Suprapubic skin (tissue), 4 donors: Measurements from ENCODE around the gene PTK6. TPM values are rescaled to one million over a fixed set of nuclear protein-coding genes. Genes with fewer than 3 reads are reported as not detected.
"Not testable (repeated sequence)": the region's sequence is repeated elsewhere in the genome, so short reads cannot be mapped to it uniquely, and the experiment has no call there.

ENCODE experiments used
- DNase-seq, 2 donors: peaks; one replicate each; pipeline ENCODE4 v3.0.0-alpha.2; 2019; ENCODE audit warnings: low spot score in 2 of 2
- H3K27ac ChIP-seq: fragments of 200-600 bp; sonication (generic); one replicate; pipeline ENCODE4 v1.5.1; 2019
- H3K27me3 ChIP-seq: fragments of 200-600 bp; sonication (generic); one replicate; pipeline ENCODE4 v1.5.1; 2019
- H3K36me3 ChIP-seq: fragments of 200-600 bp; sonication (generic); one replicate; pipeline ENCODE4 v1.5.1; 2019
- H3K4me1 ChIP-seq: fragments of 200-600 bp; sonication (generic); one replicate; pipeline ENCODE4 v1.5.1; 2019
- H3K4me3 ChIP-seq: fragments of 200-600 bp; sonication (generic); one replicate; pipeline ENCODE4 v1.5.1; 2019; ENCODE audit warnings: mild to moderate bottlenecking
- H3K9me3 ChIP-seq: fragments of 200-600 bp; sonication (generic); one replicate; pipeline ENCODE4 v1.5.1; 2019
- EP300 ChIP-seq: sonication (generic); formaldehyde crosslinking; IDR thresholded peaks from one replicate; pipeline ENCODE4 v1.6.1; 2017; ENCODE audit warnings: antibody characterized with exemption
- POLR2A ChIP-seq, 2 donors: fragments of 450-650 bp; IDR thresholded peaks; one replicate each; pipeline ENCODE4 v1.6.1; 2017; ENCODE audit warnings: antibody characterized with exemption in 2 of 2, mild to moderate bottlenecking in 2 of 2, moderate library complexity in 2 of 2
- POLR2AphosphoS5 ChIP-seq, 3 donors: sonication (generic); formaldehyde crosslinking; IDR thresholded peaks; one replicate each; pipeline ENCODE4 v1.6.1; 2017; ENCODE audit warnings: antibody characterized with exemption in 3 of 3
- WGBS: methylation state at CpG from one replicate; pipeline ENCODE4 v1.1.5; 2018; 5-methylcytosine and 5-hydroxymethylcytosine counted together
- total RNA-seq, 4 donors: library from RNA; depleted of rRNA; stranded (reverse); fragments of >200 nt; gene quantifications; one replicate each; pipeline ENCODE4 v1.1.0, GENCODE V29; 2016
- TF ChIP-seq, protein P1 (sequence below), 2 donors: fragments of 200-600 bp in 1 of 2; fragments of 450-650 bp in 1 of 2; sonication (generic) in 1 of 2; IDR thresholded peaks; one replicate each; pipeline ENCODE4 v1.5.1; 2016 to 2019; ENCODE audit warnings: antibody characterized with exemption in 2 of 2, mild to moderate bottlenecking in 1 of 2, moderate library complexity in 1 of 2

Gene PTK6
- total RNA-seq, 4 donors from 2014 or later: 58.0 to 70.6 (median 65.6) TPM

DNA sequence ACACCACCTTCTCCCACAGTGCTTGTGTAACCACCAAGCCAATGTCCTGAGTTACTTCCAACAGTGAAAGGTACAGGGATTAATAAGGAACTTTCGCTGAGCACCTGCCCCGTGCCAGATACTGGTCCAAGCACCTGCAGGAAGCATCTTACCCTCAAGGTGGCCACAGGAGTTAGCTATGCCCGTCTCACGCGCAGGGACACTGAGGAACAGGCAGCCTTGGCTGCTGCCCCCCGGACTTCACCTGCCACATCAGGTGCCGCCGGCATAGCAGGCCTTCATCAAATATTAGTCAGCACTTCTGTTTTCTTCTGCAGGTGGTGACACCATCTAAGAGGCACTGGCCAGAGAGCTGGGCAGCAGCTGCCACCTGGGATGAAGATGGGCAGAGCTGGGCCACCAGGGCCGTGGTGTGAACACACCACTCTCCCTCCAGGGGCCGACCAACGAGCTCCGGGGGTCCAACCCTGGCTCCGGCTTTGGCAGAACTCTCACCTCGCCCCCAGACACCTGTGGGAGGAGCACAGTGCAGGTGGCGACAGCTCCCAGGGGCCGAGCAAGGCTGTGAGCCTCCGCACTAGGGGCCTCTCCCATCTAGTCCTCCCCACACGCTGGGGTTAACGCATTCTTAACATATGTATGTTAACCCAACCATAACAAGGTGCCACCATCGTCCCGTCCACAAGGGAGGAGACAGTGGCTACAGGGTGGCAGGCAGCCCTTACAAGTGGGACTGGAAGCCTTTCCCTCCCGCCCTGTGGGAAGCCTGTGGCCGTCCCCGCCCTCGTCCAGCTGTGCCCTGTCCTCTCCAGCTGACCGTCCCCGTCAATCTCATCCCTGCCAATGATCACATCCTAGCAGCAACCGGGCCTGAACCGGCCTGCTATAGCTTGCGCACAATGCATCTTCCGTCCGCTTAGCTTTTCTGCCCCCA is 19.5 kb downstream of the PTK6 start:
- Histone ChIP-seq H3K4me1 (peaks cover 28% of the 10 kb centered on the region), H3K27ac (no peak overlapping the region), H3K9me3 (no peaks in the 10 kb centered on the region), H3K36me3 (peaks cover 8% of the 10 kb centered on the region), H3K4me3 (no peak overlapping the region), H3K27me3 (no peaks in the 10 kb centered on the region)
- peak in 1 of 2 donors; percentile 66 for DNase-seq
- 89% methylated on average over 14 of the region's 32 CpGs for WGBS
- TF ChIP-seq EP300: no peak

- not testable (repeated sequence) for H3K9me3 ChIP-seq, DNase-seq, H3K36me3 ChIP-seq, H3K4me3 ChIP-seq, H3K27ac ChIP-seq, H3K4me1 ChIP-seq
- H3K27me3 ChIP-seq: peaks cover 16% of the 10 kb centered on the region
- WGBS: 61% methylated on average over 10 of the region's 10 CpGs
Observed at GRCh38 chr20:63514520-63514919, 22.7 kb downstream of the PTK6 start.

- no peaks in the 10 kb centered on the region for H3K4me1 ChIP-seq
- no peaks in the 10 kb centered on the region for H3K9me3 ChIP-seq
- DNase-seq: no peak
- TF ChIP-seq POLR2A (IDR thresholded peaks at IDR 0.05) (no peak), POLR2AphosphoS5 (IDR thresholded peaks at IDR 0.05) (no peak), EP300 (no peak)
- TF ChIP-seq, protein P1, sequence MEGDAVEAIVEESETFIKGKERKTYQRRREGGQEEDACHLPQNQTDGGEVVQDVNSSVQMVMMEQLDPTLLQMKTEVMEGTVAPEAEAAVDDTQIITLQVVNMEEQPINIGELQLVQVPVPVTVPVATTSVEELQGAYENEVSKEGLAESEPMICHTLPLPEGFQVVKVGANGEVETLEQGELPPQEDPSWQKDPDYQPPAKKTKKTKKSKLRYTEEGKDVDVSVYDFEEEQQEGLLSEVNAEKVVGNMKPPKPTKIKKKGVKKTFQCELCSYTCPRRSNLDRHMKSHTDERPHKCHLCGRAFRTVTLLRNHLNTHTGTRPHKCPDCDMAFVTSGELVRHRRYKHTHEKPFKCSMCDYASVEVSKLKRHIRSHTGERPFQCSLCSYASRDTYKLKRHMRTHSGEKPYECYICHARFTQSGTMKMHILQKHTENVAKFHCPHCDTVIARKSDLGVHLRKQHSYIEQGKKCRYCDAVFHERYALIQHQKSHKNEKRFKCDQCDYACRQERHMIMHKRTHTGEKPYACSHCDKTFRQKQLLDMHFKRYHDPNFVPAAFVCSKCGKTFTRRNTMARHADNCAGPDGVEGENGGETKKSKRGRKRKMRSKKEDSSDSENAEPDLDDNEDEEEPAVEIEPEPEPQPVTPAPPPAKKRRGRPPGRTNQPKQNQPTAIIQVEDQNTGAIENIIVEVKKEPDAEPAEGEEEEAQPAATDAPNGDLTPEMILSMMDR (IDR thresholded peaks at IDR 0.05): no peak
- 77% methylated on average over 3 of the region's 3 CpGs for WGBS
- no peak overlapping the region for H3K4me3 ChIP-seq
- peaks cover 18% of the 10 kb centered on the region for H3K27me3 ChIP-seq
- H3K27ac ChIP-seq: no peak overlapping the region
- no peaks in the 10 kb centered on the region for H3K36me3 ChIP-seq
Observed at GRCh38 chr20:63513207-63513606, 24.0 kb downstream of the PTK6 start.

GRCh38 chr20:63509088-63509564 is 28.1 kb downstream of the PTK6 start:
- DNase-seq: no peak
- Histone ChIP-seq H3K36me3 (no peaks in the 10 kb centered on the region), H3K4me3 (no peak overlapping the region), H3K27ac (no peak overlapping the region), H3K9me3 (peaks cover 9% of the 10 kb centered on the region), H3K4me1 (no peaks in the 10 kb centered on the region), H3K27me3 (peaks cover 40% of the 10 kb centered on the region)
- TF ChIP-seq, protein P1 (IDR thresholded peaks at IDR 0.05): no peak
- TF ChIP-seq EP300: no peak
- no peak for TF ChIP-seq POLR2AphosphoS5 (IDR thresholded peaks at IDR 0.05)
- WGBS: 87% methylated on average over 9 of the region's 9 CpGs

DNA sequence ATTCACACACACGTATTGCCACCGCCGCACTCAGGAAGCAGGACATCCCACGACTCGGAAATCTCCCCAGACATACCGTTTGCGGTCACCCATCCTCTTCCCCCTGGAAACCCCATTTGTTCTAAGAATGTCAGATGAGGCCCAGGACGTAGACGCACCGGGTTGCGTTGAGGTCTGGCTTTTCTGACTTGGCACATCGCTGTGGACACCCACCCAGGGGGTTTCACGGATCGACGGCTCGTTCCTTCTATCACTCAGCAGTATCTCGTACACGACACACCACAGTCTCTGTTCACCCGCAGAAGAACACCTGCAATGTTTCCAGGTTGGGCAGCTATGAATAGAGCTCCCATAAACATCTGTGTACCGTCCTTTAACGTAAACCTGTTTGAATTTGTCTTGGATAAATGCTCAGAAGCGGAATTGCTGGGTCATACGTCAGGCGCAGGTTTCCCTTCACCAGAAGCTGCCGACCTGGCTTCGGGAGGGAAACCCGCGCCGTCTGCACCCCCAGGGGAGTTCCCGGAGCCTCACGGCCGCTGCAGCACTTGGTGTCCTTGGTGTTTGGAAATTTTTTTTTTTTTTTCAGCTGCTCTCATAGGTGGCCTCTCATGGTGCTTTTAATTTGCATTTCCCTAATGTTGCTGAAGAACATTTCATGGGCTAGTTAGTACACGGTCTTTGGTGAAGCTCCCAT is 29.0 kb downstream of the PTK6 start:
- TF ChIP-seq POLR2AphosphoS5 (IDR thresholded peaks at IDR 0.05) (no peak), EP300 (no peak), POLR2A (IDR thresholded peaks at IDR 0.05) (no peak)
- TF ChIP-seq, protein P1 (IDR thresholded peaks at IDR 0.05): no peak
- WGBS: 91% methylated on average over 33 of the region's 33 CpGs
- H3K36me3 ChIP-seq: no peaks in the 10 kb centered on the region
- H3K4me1 ChIP-seq: no peaks in the 10 kb centered on the region
- no peak overlapping the region for H3K27ac ChIP-seq
- no peak for DNase-seq
- H3K27me3 ChIP-seq: peaks cover 49% of the 10 kb centered on the region
- no peak overlapping the region for H3K4me3 ChIP-seq
- H3K9me3 ChIP-seq: peaks cover 9% of the 10 kb centered on the region
